HG03108 (cell line): Measurements from ENCODE around the gene RMDN2.
A peak's percentile ranks its signal among the peaks of the same experiment; 100 is the strongest.

Source experiments
- ATAC-seq: cut with Tn5 transposase; IDR thresholded peaks from one replicate; pipeline ENCODE4 v1.9.1; 2021; ENCODE audit warnings: moderate library complexity; ENCODE audit not compliant: unreplicated experiment

The RMDN2 gene

GRCh38 chr2:37925063-37925897, at the start of gene RMDN2:
TSS of gene RMDN2 (plus strand) at chr2:37925287. CDS start at chr2:37929278, 3,991 bp downstream.
- peak; percentile 85 for ATAC-seq

GRCh38 chr2:37875403-37875906, 49.6 kb upstream of the RMDN2 start:
- no peak for ATAC-seq

GRCh38 chr2:37876227-37876626, 48.9 kb upstream of the RMDN2 start:
- ATAC-seq, result no peak

GRCh38 chr2:37877457-37878315, 47.4 kb upstream of the RMDN2 start:
- ATAC-seq, result no peak

- no peak for ATAC-seq
Measured at GRCh38 chr2:37878536-37878935, 46.6 kb upstream of the RMDN2 start.

- peak; percentile 31 for ATAC-seq
Measured at GRCh38 chr2:37880551-37880950, 44.5 kb upstream of the RMDN2 start.

- ATAC-seq, result no peak
Measured at GRCh38 chr2:37881397-37881796, 43.7 kb upstream of the RMDN2 start.

- ATAC-seq, result no peak
Measured at GRCh38 chr2:37882036-37882435, 43.1 kb upstream of the RMDN2 start.

GRCh38 chr2:37883518-37883917, 41.6 kb upstream of the RMDN2 start:
- no peak for ATAC-seq

- no peak for ATAC-seq
Measured at GRCh38 chr2:37885329-37885993, 39.6 kb upstream of the RMDN2 start.

GRCh38 chr2:37886745-37887144, 38.3 kb upstream of the RMDN2 start:
- ATAC-seq, result no peak

- ATAC-seq, result no peak
Measured at GRCh38 chr2:37887286-37887685, 37.8 kb upstream of the RMDN2 start.

- ATAC-seq, result peak; percentile 40
Measured at GRCh38 chr2:37890893-37891495, 34.1 kb upstream of the RMDN2 start.

GRCh38 chr2:37891846-37892435, 33.1 kb upstream of the RMDN2 start:
- ATAC-seq, result no peak

GRCh38 chr2:37892436-37893114, 32.5 kb upstream of the RMDN2 start:
- peak; percentile 56 for ATAC-seq

- ATAC-seq, result no peak
Measured at GRCh38 chr2:37893327-37893726, 31.8 kb upstream of the RMDN2 start.

- ATAC-seq, result no peak
Measured at GRCh38 chr2:37894047-37894446, 31.0 kb upstream of the RMDN2 start.

- no peak for ATAC-seq
Measured at GRCh38 chr2:37894601-37895000, 30.5 kb upstream of the RMDN2 start.

GRCh38 chr2:37895140-37895539, 29.9 kb upstream of the RMDN2 start:
- ATAC-seq, result no peak

- ATAC-seq, result no peak
Measured at GRCh38 chr2:37896319-37896718, 28.8 kb upstream of the RMDN2 start.
